ENCODE data around the gene CHST7. TPM values are rescaled to one million over a fixed set of nuclear protein-coding genes. Genes with fewer than 3 reads are reported as not detected.

Gene CHST7
- total RNA-seq, 1 experiment from 2014 or later, result 7.7 TPM

DNA sequence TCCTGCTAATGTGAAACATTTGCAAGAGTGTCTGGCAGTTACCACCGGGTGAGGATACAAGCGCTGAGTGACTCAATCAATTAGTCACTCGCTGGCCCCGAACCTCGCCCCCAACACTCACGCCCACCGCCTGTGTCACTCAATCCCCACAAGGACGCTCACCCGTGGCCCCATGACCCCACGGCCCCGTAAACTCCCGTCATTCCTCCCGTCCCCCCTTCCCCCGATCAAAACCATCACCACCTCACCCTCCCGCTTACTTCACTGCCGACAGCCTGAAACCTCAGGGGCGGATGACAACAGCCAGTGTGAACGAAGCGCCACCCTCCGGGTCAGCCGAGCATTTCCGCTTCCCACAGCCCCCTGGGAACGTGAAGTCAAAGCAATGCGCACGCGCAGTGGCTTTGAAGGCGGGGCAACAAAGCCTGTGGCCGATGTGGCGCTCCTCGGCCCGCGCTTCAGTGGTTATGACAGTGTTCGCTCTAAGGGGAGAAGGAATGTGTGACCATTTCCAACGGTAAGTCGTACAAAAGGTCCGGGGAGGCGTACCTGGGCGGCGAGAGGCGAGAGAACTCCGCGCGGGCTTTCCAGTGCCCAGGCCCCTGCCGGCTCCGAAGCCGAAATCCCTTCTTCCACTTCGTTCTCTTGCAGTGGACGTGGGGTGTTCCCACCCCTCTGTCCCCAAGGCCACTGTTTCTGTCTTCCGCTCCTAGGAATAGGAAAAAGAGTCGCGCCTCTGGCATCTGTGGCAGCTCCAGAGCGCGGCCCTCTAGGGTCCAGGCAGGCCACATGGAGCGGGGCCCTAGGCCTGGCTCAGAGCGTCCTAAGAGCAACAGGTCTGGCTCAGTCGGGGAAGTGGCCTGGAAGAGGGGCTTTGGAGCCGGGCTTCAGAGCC, 28.2 kb upstream of the CHST7 start, which contains the start of gene ZNF674 (continued):
- TF ChIP-seq, protein P1, sequence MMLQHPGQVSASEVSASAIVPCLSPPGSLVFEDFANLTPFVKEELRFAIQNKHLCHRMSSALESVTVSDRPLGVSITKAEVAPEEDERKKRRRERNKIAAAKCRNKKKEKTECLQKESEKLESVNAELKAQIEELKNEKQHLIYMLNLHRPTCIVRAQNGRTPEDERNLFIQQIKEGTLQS (IDR thresholded peaks at IDR 0.05), result no peak
- TF ChIP-seq POLR2AphosphoS5 (IDR thresholded peaks at IDR 0.05; ENCODE audit: low read depth, low read length) (peak; percentile 62), EZH2 (IDR thresholded peaks at IDR 0.05) (no peak)

DNA sequence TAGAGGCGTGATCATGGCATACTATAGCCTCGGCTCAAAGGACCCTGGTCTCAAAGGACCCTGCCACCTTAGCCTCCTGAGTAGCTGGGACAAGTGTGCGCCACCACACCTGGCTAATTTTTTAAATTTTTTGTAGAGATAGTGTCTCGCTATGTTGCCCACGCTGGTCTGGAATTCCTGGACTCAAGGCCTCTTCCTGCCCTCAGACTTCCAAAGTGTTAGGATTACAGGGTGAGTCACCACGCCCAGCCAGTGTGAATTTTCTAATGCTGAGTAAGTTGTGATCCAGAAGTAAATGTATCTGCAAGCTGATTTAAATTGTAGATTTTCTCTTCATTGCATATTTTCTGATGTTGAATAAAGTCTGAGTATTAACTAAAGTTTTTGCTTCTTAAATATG, 25.7 kb upstream of the CHST7 start:
- H3K9me3 ChIP-seq (ENCODE audit: control insufficient read depth in 1 of 2, insufficient read depth in 1 of 2, low read depth in 1 of 2, low read length in 2 of 2), result no peaks in the 10 kb centered on the region
- H2AFZ ChIP-seq (ENCODE audit: low read depth, low read length, poor library complexity, severe bottlenecking), result no peak overlapping the region
- H3K27me3 ChIP-seq (ENCODE audit: insufficient read depth, low read length), result no peaks in the 10 kb centered on the region
- ChIA-PET RAD21 (ENCODE audit: low non-redundant PET in 1 of 2, low total read pairs in 2 of 2, uncharacterized antibody in 2 of 2, unreplicated experiment in 2 of 2) (no interaction called here), CTCF (interaction anchor here (1.2 kb wide), 1 partner anchor 211 kb away, joined by 4 read pairs; the partner anchor contains the start of gene SLC9A7), POLR2A (interaction anchor here (0.6 kb wide), 1 partner anchor 730 kb away, joined by 3 read pairs; no protein-coding TSS in a partner anchor)
- intact Hi-C loops (cut with micrococcal nuclease), result no loop called here
- 0 out of 4 replicates have a peak overlapping the region, but pooled peaks have one; percentile 1 to 15 for H3K4me3 ChIP-seq (replicated peaks in 1 of 2; ENCODE audit: low read depth in 1 of 2, low read length in 2 of 2)
- DNase-seq (ENCODE audit: low read depth, low spot score) (peak; percentile 28), ATAC-seq (peak; percentile 32; the same call in 1 of the 2 replicates)
- peaks cover 52% of the 10 kb centered on the region for H3K79me2 ChIP-seq (ENCODE audit: insufficient read depth, low read length)
- peak; percentile 48 for TF ChIP-seq FOSL1 (IDR thresholded peaks at IDR 0.05; ENCODE audit: low read depth)
- TF ChIP-seq SP1 (IDR thresholded peaks at IDR 0.05; ENCODE audit: low read depth), result 0 out of 2 replicates have a peak, but pooled peaks have one; percentile 11
- peak; percentile 41; the same call in 1 of the 2 replicates for TF ChIP-seq JUND (IDR thresholded peaks at IDR 0.05)
- TF ChIP-seq CBX3 (IDR thresholded peaks at IDR 0.05; ENCODE audit: low read depth), result no peak
- H3K4me2 ChIP-seq (ENCODE audit: low read length), result peak overlapping the region; percentile 90
- no peaks in the 10 kb centered on the region for H3K9me2 ChIP-seq (ENCODE audit: insufficient read depth)
- no TSS peak for BruUV-seq (replicated peaks)
- no peak overlapping the region for H3K9ac ChIP-seq (ENCODE audit: low read length)
- peaks cover 23 to 55% of the 10 kb centered on the region in 2 experiments for H3K4me1 ChIP-seq (ENCODE audit: control insufficient read depth in 1 of 2, insufficient read depth in 2 of 2, low read length in 2 of 2)
- H3K27ac ChIP-seq (ENCODE audit: low read depth, low read length), result peak overlapping the region; percentile 61; the same call in 1 of the 2 replicates
- peaks cover 0 to 5% of the 10 kb centered on the region in 2 experiments; a peak in 1 of 4 replicates for H3K36me3 ChIP-seq (ENCODE audit: control insufficient read depth in 1 of 2, insufficient read depth in 2 of 2, low read length in 2 of 2)
- H4K20me1 ChIP-seq (ENCODE audit: insufficient read depth), result no peaks in the 10 kb centered on the region

Data from HCT116 (cell line).